ENCODE data around the gene WDR5.
A peak's percentile ranks its signal among the peaks of the same experiment; 100 is the strongest.
"Not testable (repeated sequence)": the region's sequence is repeated elsewhere in the genome, so short reads cannot be mapped to it uniquely, and the experiment has no call there.

The WDR5 gene

DNA sequence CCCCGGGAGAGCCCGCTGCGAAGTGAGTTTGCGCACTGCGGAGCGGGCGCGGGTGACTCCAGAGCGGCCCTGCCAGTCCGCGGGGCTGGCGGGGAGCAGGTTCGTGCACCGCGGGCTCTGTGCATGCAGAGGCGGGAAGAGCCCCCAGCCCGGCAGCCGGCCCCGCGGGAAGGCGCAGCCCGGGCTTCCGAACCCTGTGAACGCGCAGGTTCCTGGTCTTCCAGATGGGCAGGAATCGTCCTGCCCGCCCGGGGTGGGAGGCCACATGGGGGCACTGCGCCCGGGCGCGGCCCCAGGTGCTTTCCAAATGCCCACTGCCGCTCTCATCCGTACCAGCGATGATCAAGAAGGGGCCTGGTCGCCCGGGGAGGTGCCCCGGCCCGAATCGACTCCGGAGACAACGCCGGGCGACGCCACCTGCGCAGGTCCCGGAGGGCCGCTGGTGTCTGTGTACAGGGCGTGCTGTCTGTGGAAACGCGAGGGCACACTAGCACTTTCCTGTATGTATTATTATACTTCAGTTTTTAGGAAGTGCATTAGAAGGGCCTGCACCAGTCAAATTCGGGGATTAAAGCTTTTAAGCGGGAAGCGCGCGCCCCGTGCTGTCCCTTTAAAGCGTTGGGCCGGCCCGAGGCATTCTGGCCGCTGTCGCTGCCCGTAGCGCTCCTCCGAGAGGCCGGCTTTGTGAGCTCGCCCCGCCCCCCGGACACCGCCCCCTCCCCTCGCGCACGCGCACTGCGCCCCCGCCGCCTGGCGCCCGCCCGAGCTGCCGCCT is at the start of gene WDR5:
Gene WDR5, plus strand, starts transcription at position 740 of the 775 bp plus-strand sequence. CDS start 3,796 bp downstream, outside the sequence.
- Histone ChIP-seq H3K4me3 (ENCODE audit: low read depth, low read length) (peak within 1 kb of the TSS; percentile 95), H3K27me3 (replicated peaks) (no peaks in the 10 kb centered on the region), H3K36me3 (replicated peaks) (peaks cover 3% of the 10 kb centered on the region), H3K27ac (peak within 1 kb of the TSS; percentile 45)
- peak; percentile 81 for DNase-seq
- TF ChIP-seq, protein P1, sequence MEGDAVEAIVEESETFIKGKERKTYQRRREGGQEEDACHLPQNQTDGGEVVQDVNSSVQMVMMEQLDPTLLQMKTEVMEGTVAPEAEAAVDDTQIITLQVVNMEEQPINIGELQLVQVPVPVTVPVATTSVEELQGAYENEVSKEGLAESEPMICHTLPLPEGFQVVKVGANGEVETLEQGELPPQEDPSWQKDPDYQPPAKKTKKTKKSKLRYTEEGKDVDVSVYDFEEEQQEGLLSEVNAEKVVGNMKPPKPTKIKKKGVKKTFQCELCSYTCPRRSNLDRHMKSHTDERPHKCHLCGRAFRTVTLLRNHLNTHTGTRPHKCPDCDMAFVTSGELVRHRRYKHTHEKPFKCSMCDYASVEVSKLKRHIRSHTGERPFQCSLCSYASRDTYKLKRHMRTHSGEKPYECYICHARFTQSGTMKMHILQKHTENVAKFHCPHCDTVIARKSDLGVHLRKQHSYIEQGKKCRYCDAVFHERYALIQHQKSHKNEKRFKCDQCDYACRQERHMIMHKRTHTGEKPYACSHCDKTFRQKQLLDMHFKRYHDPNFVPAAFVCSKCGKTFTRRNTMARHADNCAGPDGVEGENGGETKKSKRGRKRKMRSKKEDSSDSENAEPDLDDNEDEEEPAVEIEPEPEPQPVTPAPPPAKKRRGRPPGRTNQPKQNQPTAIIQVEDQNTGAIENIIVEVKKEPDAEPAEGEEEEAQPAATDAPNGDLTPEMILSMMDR (IDR thresholded peaks at IDR 0.05; ENCODE audit: low read depth, low read length, missing control alignments): peak; percentile 43
- in situ Hi-C loops (cut with HindIII; ENCODE audit: low pct_ligation_motif_present, low sequenced_read_pairs): no loop called here

DNA sequence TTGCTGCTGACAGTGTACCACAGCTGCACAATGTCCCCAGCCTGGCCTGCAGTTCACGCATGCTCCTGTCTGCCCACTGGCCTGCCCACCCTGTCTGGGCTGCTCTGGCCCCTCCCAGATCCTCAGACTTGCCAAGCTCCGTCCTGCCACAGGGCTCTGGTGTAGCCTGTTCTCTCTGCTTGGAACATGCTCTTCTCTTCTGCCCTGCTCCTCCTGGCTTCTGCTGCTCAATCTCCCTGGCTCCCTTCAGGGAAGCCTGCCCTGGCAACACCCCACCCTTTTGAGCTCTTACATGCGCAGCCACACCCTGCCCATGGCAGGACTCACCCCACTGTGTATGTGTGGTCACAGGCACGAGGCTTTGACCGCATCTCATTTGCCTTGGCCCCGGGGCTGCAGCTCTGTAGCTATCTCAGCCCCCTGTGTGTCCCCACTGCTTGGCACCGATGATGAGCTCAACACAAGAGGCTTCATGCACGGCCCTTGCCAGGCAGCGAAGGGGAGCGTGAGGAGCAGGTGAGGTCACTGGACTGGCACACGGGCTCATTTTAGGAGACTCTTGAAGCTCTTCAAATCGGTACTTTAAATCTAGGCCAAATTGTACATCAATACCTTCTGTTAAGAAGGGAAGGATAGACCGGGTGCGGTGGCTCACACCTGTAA is 47.7 kb upstream of the WDR5 start:
- Histone ChIP-seq H3K36me3 (replicated peaks) (no peaks in the 10 kb centered on the region), H3K4me3 (ENCODE audit: low read depth, low read length) (no peak overlapping the region), H3K27me3 (replicated peaks) (peaks cover 5% of the 10 kb centered on the region), H3K27ac (no peak overlapping the region)
- DNase-seq: no peak
- TF ChIP-seq, protein P1 (IDR thresholded peaks at IDR 0.05; ENCODE audit: low read depth, low read length, missing control alignments): no peak
- in situ Hi-C loops (cut with HindIII; ENCODE audit: low pct_ligation_motif_present, low sequenced_read_pairs): no loop called here

DNA sequence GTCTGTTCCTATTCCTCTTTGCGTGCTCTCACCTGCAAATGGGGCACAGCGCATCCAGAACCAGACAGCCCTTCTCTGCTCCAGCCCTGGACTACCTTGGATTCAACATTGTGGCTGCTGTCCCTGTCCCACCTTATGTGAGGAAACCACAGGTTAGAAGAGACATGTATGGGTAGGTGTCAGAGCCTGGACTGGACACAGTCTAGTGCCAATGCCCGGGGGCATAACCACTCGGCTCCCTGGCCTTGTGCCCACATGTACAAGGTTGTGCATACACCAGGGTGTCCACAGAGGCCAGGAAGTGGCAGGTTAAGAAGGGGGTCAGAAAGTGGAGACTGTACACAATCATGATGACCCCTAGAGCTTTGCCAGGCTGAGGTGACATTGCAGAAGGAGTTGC is 45.9 kb upstream of the WDR5 start:
- Histone ChIP-seq H3K27me3 (replicated peaks) (peaks cover 11% of the 10 kb centered on the region), H3K36me3 (replicated peaks) (no peaks in the 10 kb centered on the region), H3K27ac (no peak overlapping the region), H3K4me3 (ENCODE audit: low read depth, low read length) (no peak overlapping the region)
- TF ChIP-seq, protein P1 (IDR thresholded peaks at IDR 0.05; ENCODE audit: low read depth, low read length, missing control alignments): no peak
- no peak for DNase-seq
- in situ Hi-C loops (cut with HindIII; ENCODE audit: low pct_ligation_motif_present, low sequenced_read_pairs): no loop called here

DNA sequence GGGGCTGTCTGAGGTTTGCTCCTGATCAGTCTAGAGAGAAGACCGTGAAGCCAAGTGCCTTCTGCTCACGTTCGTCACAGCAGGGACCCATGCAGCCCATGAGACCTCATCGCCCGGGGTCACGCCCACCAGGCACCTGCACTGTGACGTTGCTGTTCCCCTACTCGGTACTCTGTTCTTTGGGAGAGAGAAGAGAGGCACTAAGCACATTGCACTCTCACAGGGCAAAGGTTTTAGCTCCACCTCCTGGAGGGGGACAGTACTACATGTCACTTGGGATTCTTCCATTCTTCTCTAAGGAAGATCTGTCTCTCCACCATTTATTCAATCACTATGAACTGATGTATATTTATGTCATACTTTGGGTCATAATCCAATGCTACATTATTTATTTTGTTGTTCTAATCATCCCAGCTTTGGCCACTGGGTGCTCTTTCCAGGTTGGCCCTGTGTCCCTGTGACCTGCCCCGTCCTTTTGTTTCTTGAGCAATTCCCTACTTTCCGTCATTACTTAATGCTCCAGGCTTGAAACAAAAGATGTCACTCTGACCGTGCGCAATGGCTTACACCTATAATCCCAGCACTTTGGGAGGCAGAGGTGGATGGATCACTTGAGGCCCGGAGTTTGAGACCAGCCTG is 36.6 kb upstream of the WDR5 start:
- in situ Hi-C loops (cut with HindIII; ENCODE audit: low pct_ligation_motif_present, low sequenced_read_pairs): no loop called here
- Histone ChIP-seq H3K36me3 (replicated peaks) (no peaks in the 10 kb centered on the region), H3K4me3 (ENCODE audit: low read depth, low read length) (no peak overlapping the region), H3K27ac (no peak overlapping the region), H3K27me3 (replicated peaks) (peaks cover under 1% of the 10 kb centered on the region)
- TF ChIP-seq, protein P1 (IDR thresholded peaks at IDR 0.05; ENCODE audit: low read depth, low read length, missing control alignments): peak; percentile 80
- DNase-seq: peak; percentile 45

DNA sequence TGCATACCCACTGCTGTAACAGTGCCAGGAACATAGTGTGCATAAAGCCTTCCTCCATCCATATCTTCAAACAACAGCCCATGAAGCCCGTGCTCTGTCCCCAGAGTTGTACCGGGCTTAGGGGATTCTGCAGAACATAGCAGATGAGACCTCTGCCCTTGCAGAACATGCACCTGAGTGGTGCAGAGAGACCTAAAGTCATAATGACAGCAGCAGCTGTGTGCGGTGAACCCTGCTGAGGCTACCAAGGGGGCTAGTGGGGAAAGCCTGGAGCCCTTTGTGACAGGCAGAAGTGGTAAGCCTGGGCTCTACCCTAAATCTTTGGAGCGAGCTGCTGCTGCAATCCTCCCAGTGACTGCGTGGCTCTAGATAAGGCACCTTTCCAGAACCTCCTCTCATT is 35.8 kb upstream of the WDR5 start:
- Histone ChIP-seq H3K27ac (no peak overlapping the region), H3K4me3 (ENCODE audit: low read depth, low read length) (no peak overlapping the region), H3K36me3 (replicated peaks) (no peaks in the 10 kb centered on the region), H3K27me3 (replicated peaks) (no peaks in the 10 kb centered on the region)
- no peak for DNase-seq
- in situ Hi-C loops (cut with HindIII; ENCODE audit: low pct_ligation_motif_present, low sequenced_read_pairs): no loop called here
- TF ChIP-seq, protein P1 (IDR thresholded peaks at IDR 0.05; ENCODE audit: low read depth, low read length, missing control alignments): no peak

DNA sequence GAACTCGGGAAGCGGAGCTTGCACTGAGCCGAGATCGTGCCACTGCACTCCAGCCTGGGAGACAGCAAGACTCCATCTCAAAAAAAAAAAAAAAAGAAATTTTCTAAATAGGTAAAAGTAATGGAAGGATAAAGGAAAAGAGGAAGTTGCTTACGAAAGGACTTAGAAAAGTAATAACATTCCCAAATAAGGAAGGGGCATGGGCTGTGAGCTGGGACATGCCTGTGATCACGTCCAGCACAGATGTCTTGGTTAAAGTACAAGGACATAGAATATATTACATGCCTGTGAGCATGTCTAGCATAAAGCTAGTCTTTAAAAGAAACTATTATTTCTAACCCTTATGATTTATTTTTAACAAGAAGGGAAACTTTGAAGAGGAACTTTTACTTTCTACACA is 34.7 kb upstream of the WDR5 start:
- DNase-seq; H3K4me3 ChIP-seq (ENCODE audit: low read depth, low read length); H3K36me3 ChIP-seq (replicated peaks); H3K27ac ChIP-seq; in situ Hi-C loops (cut with HindIII; ENCODE audit: low pct_ligation_motif_present, low sequenced_read_pairs); H3K27me3 ChIP-seq (replicated peaks): not testable (repeated sequence)

Data from brain microvascular endothelial cell (primary cell).